ENCODE measurements around the gene WDFY1. TPM values are rescaled to one million over a fixed set of nuclear protein-coding genes. Genes with fewer than 3 reads are reported as not detected.

The WDFY1 gene
- total RNA-seq, 1 donor from 2014 or later: 52.6 TPM

- H3K27ac Mint-ChIP-seq (ENCODE audit: unreplicated experiment): no peak overlapping the region
- Histone ChIP-seq H4K20me1 (ENCODE audit: insufficient read depth, low read length) (no peaks in the 10 kb centered on the region), H3K9me3 (ENCODE audit: insufficient read depth, low read depth, low read length) (no peaks in the 10 kb centered on the region), H3K9ac (ENCODE audit: low read length) (no peak overlapping the region), H3K4me3 (ENCODE audit: insufficient read depth, low read depth, low read length) (no peak overlapping the region), H3K4me1 (ENCODE audit: insufficient read depth, low read length) (peaks cover 10% of the 10 kb centered on the region), H3K27ac (ENCODE audit: low read depth, low read length) (no peak overlapping the region), H3K79me2 (ENCODE audit: insufficient read depth, low read length) (no peaks in the 10 kb centered on the region), H3K36me3 (ENCODE audit: insufficient read depth, low read length) (peaks cover 6% of the 10 kb centered on the region), H2AFZ (ENCODE audit: low read depth, low read length) (no peak overlapping the region), H3K27me3 (ENCODE audit: insufficient read depth, low read length) (no peaks in the 10 kb centered on the region), H3K4me2 (ENCODE audit: low read length) (no peak overlapping the region)
- H3K27me3 Mint-ChIP-seq (ENCODE audit: low read depth, unreplicated experiment): no peaks in the 10 kb centered on the region
- no peak for TF ChIP-seq CTCF (IDR thresholded peaks at IDR 0.05; ENCODE audit: insufficient read depth, low read depth, low read length)
- TF ChIP-seq EZH2 (IDR thresholded peaks at IDR 0.05; ENCODE audit: insufficient read depth, low read length): no peak
- DNase-seq (ENCODE audit: low read depth) (no peak), FAIRE-seq (no peak)
- H3K36me3 Mint-ChIP-seq (ENCODE audit: low read depth, unreplicated experiment): peaks cover 15% of the 10 kb centered on the region
- peaks cover 7% of the 10 kb centered on the region for H3K4me1 Mint-ChIP-seq (ENCODE audit: low read depth, unreplicated experiment)
- H3K9me3 Mint-ChIP-seq (ENCODE audit: unreplicated experiment): no peaks in the 10 kb centered on the region
- H3K4me3 Mint-ChIP-seq (ENCODE audit: unreplicated experiment): no peak overlapping the region
These were observed 89.7 kb downstream of the WDFY1 start for GRCh38 chr2:223855426-223855825.

- Histone ChIP-seq H3K9ac (ENCODE audit: low read length) (no peak overlapping the region), H4K20me1 (ENCODE audit: insufficient read depth, low read length) (no peaks in the 10 kb centered on the region), H2AFZ (ENCODE audit: low read depth, low read length) (no peak overlapping the region), H3K27ac (ENCODE audit: low read depth, low read length) (no peak overlapping the region), H3K4me1 (ENCODE audit: insufficient read depth, low read length) (peaks cover 10% of the 10 kb centered on the region), H3K4me3 (ENCODE audit: insufficient read depth, low read depth, low read length) (no peak overlapping the region), H3K27me3 (ENCODE audit: insufficient read depth, low read length) (no peaks in the 10 kb centered on the region), H3K9me3 (ENCODE audit: insufficient read depth, low read depth, low read length) (no peaks in the 10 kb centered on the region), H3K36me3 (ENCODE audit: insufficient read depth, low read length) (peaks cover 6% of the 10 kb centered on the region), H3K79me2 (ENCODE audit: insufficient read depth, low read length) (no peaks in the 10 kb centered on the region), H3K4me2 (ENCODE audit: low read length) (no peak overlapping the region)
- Mint-ChIP-seq H3K4me3 (ENCODE audit: unreplicated experiment) (no peak overlapping the region), H3K27me3 (ENCODE audit: low read depth, unreplicated experiment) (no peaks in the 10 kb centered on the region), H3K36me3 (ENCODE audit: low read depth, unreplicated experiment) (peaks cover 16% of the 10 kb centered on the region), H3K4me1 (ENCODE audit: low read depth, unreplicated experiment) (peaks cover 7% of the 10 kb centered on the region), H3K9me3 (ENCODE audit: unreplicated experiment) (peaks cover 3% of the 10 kb centered on the region), H3K27ac (ENCODE audit: unreplicated experiment) (no peak overlapping the region)
- DNase-seq (ENCODE audit: low read depth): no peak
- TF ChIP-seq CTCF (IDR thresholded peaks at IDR 0.05; ENCODE audit: insufficient read depth, low read depth, low read length) (no peak), EZH2 (IDR thresholded peaks at IDR 0.05; ENCODE audit: insufficient read depth, low read length) (no peak)
- no peak for FAIRE-seq
These were observed 90.4 kb downstream of the WDFY1 start for GRCh38 chr2:223854741-223855140.

- TF ChIP-seq CTCF (IDR thresholded peaks at IDR 0.05; ENCODE audit: insufficient read depth, low read depth, low read length): no peak
- no peak for TF ChIP-seq EZH2 (IDR thresholded peaks at IDR 0.05; ENCODE audit: insufficient read depth, low read length)
- H3K27me3 ChIP-seq (ENCODE audit: insufficient read depth, low read length): no peaks in the 10 kb centered on the region
- H3K79me2 ChIP-seq (ENCODE audit: insufficient read depth, low read length): no peaks in the 10 kb centered on the region
- peaks cover 4% of the 10 kb centered on the region for H3K9me3 ChIP-seq (ENCODE audit: insufficient read depth, low read depth, low read length)
- no peaks in the 10 kb centered on the region for H3K27me3 Mint-ChIP-seq (ENCODE audit: low read depth, unreplicated experiment)
- H3K27ac ChIP-seq (ENCODE audit: low read depth, low read length): no peak overlapping the region
- H3K4me3 ChIP-seq (ENCODE audit: insufficient read depth, low read depth, low read length): no peak overlapping the region
- no peak overlapping the region for H2AFZ ChIP-seq (ENCODE audit: low read depth, low read length)
- H3K4me3 Mint-ChIP-seq (ENCODE audit: unreplicated experiment): no peak overlapping the region
- H4K20me1 ChIP-seq (ENCODE audit: insufficient read depth, low read length): no peaks in the 10 kb centered on the region
- H3K4me1 Mint-ChIP-seq (ENCODE audit: low read depth, unreplicated experiment): peaks cover 7% of the 10 kb centered on the region
- peaks cover 10% of the 10 kb centered on the region for H3K9me3 Mint-ChIP-seq (ENCODE audit: unreplicated experiment)
- H3K9ac ChIP-seq (ENCODE audit: low read length): no peak overlapping the region
- H3K4me2 ChIP-seq (ENCODE audit: low read length): no peak overlapping the region
- peaks cover 6% of the 10 kb centered on the region for H3K36me3 ChIP-seq (ENCODE audit: insufficient read depth, low read length)
- no peak overlapping the region for H3K27ac Mint-ChIP-seq (ENCODE audit: unreplicated experiment)
- DNase-seq (ENCODE audit: low read depth) (no peak), FAIRE-seq (no peak)
- peaks cover 10% of the 10 kb centered on the region for H3K4me1 ChIP-seq (ENCODE audit: insufficient read depth, low read length)
- peaks cover 21% of the 10 kb centered on the region for H3K36me3 Mint-ChIP-seq (ENCODE audit: low read depth, unreplicated experiment)
These were observed 91.7 kb downstream of the WDFY1 start for GRCh38 chr2:223853425-223853837.

Data from astrocyte (in vitro differentiated cells and primary cell).